ENCODE data around the gene BAIAP2.

BAIAP2 gene

DNA sequence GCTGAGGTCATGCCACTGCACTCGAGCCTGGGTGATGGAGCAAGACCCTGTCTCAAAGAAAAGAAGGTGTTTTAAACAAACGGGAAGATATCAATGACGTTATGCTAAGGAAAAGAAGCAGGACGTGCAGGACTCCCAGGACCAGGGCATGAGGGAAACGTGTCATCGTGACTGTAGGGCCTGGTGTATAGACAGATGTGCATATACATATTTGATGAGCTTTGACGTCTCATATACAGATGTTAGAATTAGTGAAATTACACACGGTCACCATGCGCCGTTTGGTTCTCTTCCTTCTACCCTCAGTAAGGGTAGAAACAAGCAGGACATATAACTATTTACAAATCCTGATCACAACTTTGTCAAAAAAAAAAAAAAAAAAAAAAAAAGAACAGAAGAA lies 112.8 kb downstream of the BAIAP2 start:
- no peak for DNase-seq
- Histone ChIP-seq H3K9me2 (replicated peaks; ENCODE audit: insufficient read depth, low read length) (no peaks in the 10 kb centered on the region), H3K9me3 (replicated peaks; ENCODE audit: insufficient read depth, low read length) (no peaks in the 10 kb centered on the region)

GRCh38 chr17:81148571-81148970 lies 113.6 kb downstream of the BAIAP2 start:
- H3K4me1 ChIP-seq (ENCODE audit: low read length): no peaks in the 10 kb centered on the region
- H3K4me3 ChIP-seq (ENCODE audit: low read length): no peak overlapping the region
- no peaks in the 10 kb centered on the region for H3K9me3 ChIP-seq (replicated peaks; ENCODE audit: insufficient read depth, low read length)
- H3F3A ChIP-seq (ENCODE audit: insufficient read depth, low read length): peaks cover 4% of the 10 kb centered on the region; the same call in 1 of the 2 replicates
- H3K79me2 ChIP-seq (ENCODE audit: low read length): no peaks in the 10 kb centered on the region
- no peaks in the 10 kb centered on the region for H3K9me2 ChIP-seq (replicated peaks; ENCODE audit: insufficient read depth, low read length)
- TF ChIP-seq EZH2phosphoT487 (IDR thresholded peaks at IDR 0.05; ENCODE audit: low read length) (no peak), EZH2 (optimal IDR thresholded peaks at IDR 0.05; ENCODE audit: low read depth, low read length) (no peak)
- TF ChIP-seq, protein P1, sequence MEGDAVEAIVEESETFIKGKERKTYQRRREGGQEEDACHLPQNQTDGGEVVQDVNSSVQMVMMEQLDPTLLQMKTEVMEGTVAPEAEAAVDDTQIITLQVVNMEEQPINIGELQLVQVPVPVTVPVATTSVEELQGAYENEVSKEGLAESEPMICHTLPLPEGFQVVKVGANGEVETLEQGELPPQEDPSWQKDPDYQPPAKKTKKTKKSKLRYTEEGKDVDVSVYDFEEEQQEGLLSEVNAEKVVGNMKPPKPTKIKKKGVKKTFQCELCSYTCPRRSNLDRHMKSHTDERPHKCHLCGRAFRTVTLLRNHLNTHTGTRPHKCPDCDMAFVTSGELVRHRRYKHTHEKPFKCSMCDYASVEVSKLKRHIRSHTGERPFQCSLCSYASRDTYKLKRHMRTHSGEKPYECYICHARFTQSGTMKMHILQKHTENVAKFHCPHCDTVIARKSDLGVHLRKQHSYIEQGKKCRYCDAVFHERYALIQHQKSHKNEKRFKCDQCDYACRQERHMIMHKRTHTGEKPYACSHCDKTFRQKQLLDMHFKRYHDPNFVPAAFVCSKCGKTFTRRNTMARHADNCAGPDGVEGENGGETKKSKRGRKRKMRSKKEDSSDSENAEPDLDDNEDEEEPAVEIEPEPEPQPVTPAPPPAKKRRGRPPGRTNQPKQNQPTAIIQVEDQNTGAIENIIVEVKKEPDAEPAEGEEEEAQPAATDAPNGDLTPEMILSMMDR (IDR thresholded peaks at IDR 0.05; ENCODE audit: low read length): no peak
- H3K4me2 ChIP-seq (ENCODE audit: low read depth, low read length): no peak overlapping the region
- no peaks in the 10 kb centered on the region for H4K20me1 ChIP-seq (ENCODE audit: insufficient read depth, low read length)
- no peaks in the 10 kb centered on the region for H3K36me3 ChIP-seq (replicated peaks; ENCODE audit: insufficient read depth, low read length)
- H2AFZ ChIP-seq (ENCODE audit: low read length): no peak overlapping the region
- no peak overlapping the region for H3K27ac ChIP-seq (ENCODE audit: low read length)
- no peak for DNase-seq
- no peak overlapping the region for H3K9ac ChIP-seq (ENCODE audit: low read length)
- peaks cover 97% of the 10 kb centered on the region for H3K27me3 ChIP-seq (replicated peaks; ENCODE audit: insufficient read depth, low read length)

More for the DNA sequence above, 112.8 kb downstream of the BAIAP2 start:
- Histone ChIP-seq H3K79me2 (ENCODE audit: low read length) (no peaks in the 10 kb centered on the region), H2AFZ (ENCODE audit: low read length) (no peak overlapping the region), H3K9ac (ENCODE audit: low read length) (no peak overlapping the region), H3K27ac (ENCODE audit: low read length) (no peak overlapping the region), H4K20me1 (ENCODE audit: insufficient read depth, low read length) (no peaks in the 10 kb centered on the region), H3K27me3 (replicated peaks; ENCODE audit: insufficient read depth, low read length) (peaks cover 97% of the 10 kb centered on the region), H3K4me2 (ENCODE audit: low read depth, low read length) (no peak overlapping the region), H3F3A (ENCODE audit: insufficient read depth, low read length) (peaks cover 4% of the 10 kb centered on the region; the same call in 1 of the 2 replicates), H3K36me3 (replicated peaks; ENCODE audit: insufficient read depth, low read length) (no peaks in the 10 kb centered on the region), H3K4me3 (ENCODE audit: low read length) (no peak overlapping the region), H3K4me1 (ENCODE audit: low read length) (no peaks in the 10 kb centered on the region)
- TF ChIP-seq, protein P1 (IDR thresholded peaks at IDR 0.05; ENCODE audit: low read length): no peak
- no peak for TF ChIP-seq EZH2phosphoT487 (IDR thresholded peaks at IDR 0.05; ENCODE audit: low read length)

DNA sequence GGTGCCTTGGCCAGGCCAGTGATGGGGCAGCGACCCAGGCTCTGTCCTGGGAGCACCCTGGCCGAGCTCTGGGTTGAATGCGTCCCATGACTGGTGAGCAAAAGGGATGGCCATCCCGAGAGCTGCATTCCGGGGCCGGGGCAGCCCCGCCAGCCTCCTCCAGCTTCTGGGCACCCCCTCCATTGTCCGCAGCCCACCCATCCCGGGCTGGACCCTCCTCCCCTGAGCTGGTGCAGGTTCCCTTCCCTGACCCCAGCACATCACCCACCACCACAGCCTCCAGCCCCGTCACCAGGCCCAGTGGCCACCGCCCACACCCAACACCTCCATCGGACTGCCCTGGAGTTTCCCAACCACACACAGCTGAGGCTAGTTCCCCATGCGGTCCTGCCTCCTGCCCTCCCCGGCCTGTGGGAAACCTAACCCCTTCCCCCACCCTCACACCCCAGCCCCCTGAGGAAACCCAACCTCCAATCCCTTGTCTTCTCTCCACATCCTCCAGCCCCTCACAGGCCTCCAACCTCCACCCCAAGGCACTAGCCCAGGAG lies 114.1 kb downstream of the BAIAP2 start:
- Histone ChIP-seq H3F3A (ENCODE audit: insufficient read depth, low read length) (peaks cover 4% of the 10 kb centered on the region; the same call in 1 of the 2 replicates), H3K4me3 (ENCODE audit: low read length) (no peak overlapping the region), H4K20me1 (ENCODE audit: insufficient read depth, low read length) (no peaks in the 10 kb centered on the region), H3K9ac (ENCODE audit: low read length) (no peak overlapping the region), H3K4me2 (ENCODE audit: low read depth, low read length) (no peak overlapping the region), H3K36me3 (replicated peaks; ENCODE audit: insufficient read depth, low read length) (no peaks in the 10 kb centered on the region), H3K27me3 (replicated peaks; ENCODE audit: insufficient read depth, low read length) (peaks cover 97% of the 10 kb centered on the region), H3K27ac (ENCODE audit: low read length) (no peak overlapping the region), H2AFZ (ENCODE audit: low read length) (no peak overlapping the region), H3K79me2 (ENCODE audit: low read length) (no peaks in the 10 kb centered on the region), H3K4me1 (ENCODE audit: low read length) (no peaks in the 10 kb centered on the region), H3K9me3 (replicated peaks; ENCODE audit: insufficient read depth, low read length) (no peaks in the 10 kb centered on the region), H3K9me2 (replicated peaks; ENCODE audit: insufficient read depth, low read length) (no peaks in the 10 kb centered on the region)
- no peak for TF ChIP-seq EZH2 (optimal IDR thresholded peaks at IDR 0.05; ENCODE audit: low read depth, low read length)
- TF ChIP-seq EZH2phosphoT487 (IDR thresholded peaks at IDR 0.05; ENCODE audit: low read length): no peak
- TF ChIP-seq, protein P1 (IDR thresholded peaks at IDR 0.05; ENCODE audit: low read length): no peak
- DNase-seq: no peak
